Vagina (tissue), 2 donors: Measurements from ENCODE around the gene UBD. TPM values are rescaled to one million over a fixed set of nuclear protein-coding genes. Genes with fewer than 3 reads are reported as not detected.

Experiments used
- DNase-seq, 2 donors: peaks; one replicate each; pipeline ENCODE4 v3.0.0-alpha.2; 2017; ENCODE audit errors: extremely low spot score in 2 of 2
- H3K27ac ChIP-seq: fragments of 200-600 bp; sonication (generic); one replicate; pipeline ENCODE4 v1.5.1; 2019
- H3K27me3 ChIP-seq: fragments of 200-600 bp; sonication (generic); one replicate; pipeline ENCODE4 v1.5.1; 2019
- H3K36me3 ChIP-seq, 2 donors: fragments of 200-600 bp; sonication (generic); one replicate each; pipeline ENCODE4 v1.5.1; 2017 to 2019
- H3K4me1 ChIP-seq: fragments of 200-600 bp; sonication (generic); one replicate; pipeline ENCODE4 v1.5.1; 2019
- H3K4me3 ChIP-seq, 2 donors: fragments of 200-600 bp; sonication (generic); 1 replicate in 1 of 2; 2 replicates in 1 of 2; pipeline ENCODE4 v1.5.1; 2016 to 2019
- H3K9me3 ChIP-seq: fragments of 200-600 bp; sonication (generic); one replicate; pipeline ENCODE4 v1.5.1; 2019
- CTCF ChIP-seq, 3 experiments: fragments of 450-650 bp in 2 of 3; fragments of 200-600 bp in 1 of 3; sonication (generic) in 1 of 3; IDR thresholded peaks; one replicate each; pipeline ENCODE4 v1.5.1; 2017 to 2019; ENCODE audit warnings: antibody characterized with exemption in 3 of 3, mild to moderate bottlenecking in 2 of 3, moderate library complexity in 2 of 3
- POLR2A ChIP-seq, 2 donors: fragments of 450-650 bp; IDR thresholded peaks; one replicate each; pipeline ENCODE4 v1.6.1; 2017; ENCODE audit warnings: antibody characterized with exemption in 2 of 2, mild to moderate bottlenecking in 2 of 2, moderate library complexity in 2 of 2
- POLR2AphosphoS5 ChIP-seq, 2 donors: sonication (generic); formaldehyde crosslinking; IDR thresholded peaks; one replicate each; pipeline ENCODE4 v1.9.0; 2017; ENCODE audit warnings: antibody characterized with exemption in 2 of 2, mild to moderate bottlenecking in 2 of 2, low read depth in 1 of 2; ENCODE audit not compliant: insufficient read depth in 1 of 2
- intact Hi-C: fragments of 100-400 bp; cut with DNase I; formaldehyde crosslinking; loops from one replicate; pipeline ENCODE4 v1.15.1; 2023
- total RNA-seq: library from RNA; depleted of rRNA; stranded (reverse); fragments of >200 nt; gene quantifications from one replicate; pipeline ENCODE4 v1.2.3, GENCODE V29; 2016

The UBD gene
- total RNA-seq, 1 donor from 2014 or later: not detected

- no peaks in the 10 kb centered on the region for H3K36me3 ChIP-seq
- H3K27me3 ChIP-seq: no peaks in the 10 kb centered on the region
- no peak overlapping the region for H3K4me3 ChIP-seq
- H3K4me1 ChIP-seq: no peaks in the 10 kb centered on the region
- intact Hi-C loops: no loop called here
- no peaks in the 10 kb centered on the region for H3K9me3 ChIP-seq
- TF ChIP-seq POLR2A (IDR thresholded peaks at IDR 0.05) (no peak), POLR2AphosphoS5 (IDR thresholded peaks at IDR 0.05; ENCODE audit: insufficient read depth in 1 of 2, low read depth in 1 of 2) (no peak), CTCF (IDR thresholded peaks at IDR 0.05) (no peak)
- no peak overlapping the region for H3K27ac ChIP-seq
- DNase-seq: no peak
Observed at GRCh38 chr6:29593199-29593855, 33.8 kb upstream of the UBD start.

GRCh38 chr6:29591677-29592076, 32.1 kb upstream of the UBD start:
- Histone ChIP-seq H3K36me3 (no peaks in the 10 kb centered on the region), H3K9me3 (no peaks in the 10 kb centered on the region), H3K4me3 (no peak overlapping the region), H3K4me1 (no peaks in the 10 kb centered on the region), H3K27ac (no peak overlapping the region), H3K27me3 (no peaks in the 10 kb centered on the region)
- intact Hi-C loops: no loop called here
- DNase-seq: no peak
- TF ChIP-seq POLR2A (IDR thresholded peaks at IDR 0.05) (no peak), POLR2AphosphoS5 (IDR thresholded peaks at IDR 0.05; ENCODE audit: insufficient read depth in 1 of 2, low read depth in 1 of 2) (no peak), CTCF (IDR thresholded peaks at IDR 0.05) (no peak)

- Histone ChIP-seq H3K27ac (no peak overlapping the region), H3K27me3 (no peaks in the 10 kb centered on the region), H3K36me3 (no peaks in the 10 kb centered on the region), H3K9me3 (no peaks in the 10 kb centered on the region), H3K4me1 (no peaks in the 10 kb centered on the region), H3K4me3 (no peak overlapping the region)
- no peak for TF ChIP-seq CTCF (IDR thresholded peaks at IDR 0.05)
- DNase-seq: no peak
- intact Hi-C loops: no loop called here
Observed at GRCh38 chr6:29590218-29590808, 30.8 kb upstream of the UBD start.

GRCh38 chr6:29589423-29590048, 30.0 kb upstream of the UBD start:
- Histone ChIP-seq H3K36me3 (no peaks in the 10 kb centered on the region), H3K27me3 (no peaks in the 10 kb centered on the region), H3K27ac (no peak overlapping the region), H3K4me3 (no peak overlapping the region), H3K9me3 (no peaks in the 10 kb centered on the region), H3K4me1 (no peaks in the 10 kb centered on the region)
- no peak for DNase-seq
- TF ChIP-seq CTCF (IDR thresholded peaks at IDR 0.05): peak; percentile 74 to 87 (median 80)
- TF ChIP-seq POLR2A (IDR thresholded peaks at IDR 0.05): no peak
- intact Hi-C loops: no loop called here

- no peak for DNase-seq
- no peaks in the 10 kb centered on the region for H3K27me3 ChIP-seq
- no peaks in the 10 kb centered on the region for H3K9me3 ChIP-seq
- no peaks in the 10 kb centered on the region for H3K36me3 ChIP-seq
- intact Hi-C loops: no loop called here
- no peak within 1 kb of the TSS for H3K27ac ChIP-seq
- H3K4me3 ChIP-seq: no peak within 1 kb of the TSS
- TF ChIP-seq CTCF (IDR thresholded peaks at IDR 0.05): no peak
- no peak for TF ChIP-seq POLR2A (IDR thresholded peaks at IDR 0.05)
- no peak for TF ChIP-seq POLR2AphosphoS5 (IDR thresholded peaks at IDR 0.05; ENCODE audit: insufficient read depth in 1 of 2, low read depth in 1 of 2)
- H3K4me1 ChIP-seq: no peaks in the 10 kb centered on the region
Observed at GRCh38 chr6:29584821-29585220, 25.3 kb upstream of the UBD start, which contains the start of gene OR2H2. Gene OR2H2 (plus strand): TSS chr6:29585121. CDS start chr6:29587945, 2,824 bp downstream.
